ENCODE data around the gene PRKACB.

PRKACB gene

GRCh38 chr1:84164161-84164560, 20.1 kb downstream of the PRKACB start:
- Histone ChIP-seq H3K36me3 (ENCODE audit: insufficient read depth, low read length) (peaks cover 4% of the 10 kb centered on the region; the same call in 1 of the 2 replicates), H3K27me3 (ENCODE audit: insufficient read depth, low read length, poor library complexity) (no peaks in the 10 kb centered on the region), H3K79me2 (ENCODE audit: insufficient read depth, low read length) (peaks cover 99% of the 10 kb centered on the region), H3K9me3 (ENCODE audit: insufficient read depth, low read length, severe bottlenecking) (no peaks in the 10 kb centered on the region), H3K27ac (ENCODE audit: low read length) (no peak overlapping the region), H4K20me1 (ENCODE audit: insufficient read depth, low read length) (peaks cover 27% of the 10 kb centered on the region), H3K4me1 (ENCODE audit: insufficient read depth, low read length) (peaks cover 35% of the 10 kb centered on the region), H2AFZ (ENCODE audit: low read depth, low read length) (no peak overlapping the region), H3K4me2 (ENCODE audit: insufficient read depth, low read length) (no peak overlapping the region), H3K4me3 (ENCODE audit: low read depth in 1 of 2, low read length in 2 of 2) (no peak overlapping the region), H3K9ac (ENCODE audit: low read depth, low read length) (no peak overlapping the region)
- ATAC-seq (ENCODE audit: insufficient read depth, low read depth) (no peak), DNase-seq (no peak)
- TF ChIP-seq EZH2 (IDR thresholded peaks at IDR 0.05; ENCODE audit: borderline replicate concordance, low read depth, low read length, severe bottlenecking): no peak
- TF ChIP-seq, protein P1, sequence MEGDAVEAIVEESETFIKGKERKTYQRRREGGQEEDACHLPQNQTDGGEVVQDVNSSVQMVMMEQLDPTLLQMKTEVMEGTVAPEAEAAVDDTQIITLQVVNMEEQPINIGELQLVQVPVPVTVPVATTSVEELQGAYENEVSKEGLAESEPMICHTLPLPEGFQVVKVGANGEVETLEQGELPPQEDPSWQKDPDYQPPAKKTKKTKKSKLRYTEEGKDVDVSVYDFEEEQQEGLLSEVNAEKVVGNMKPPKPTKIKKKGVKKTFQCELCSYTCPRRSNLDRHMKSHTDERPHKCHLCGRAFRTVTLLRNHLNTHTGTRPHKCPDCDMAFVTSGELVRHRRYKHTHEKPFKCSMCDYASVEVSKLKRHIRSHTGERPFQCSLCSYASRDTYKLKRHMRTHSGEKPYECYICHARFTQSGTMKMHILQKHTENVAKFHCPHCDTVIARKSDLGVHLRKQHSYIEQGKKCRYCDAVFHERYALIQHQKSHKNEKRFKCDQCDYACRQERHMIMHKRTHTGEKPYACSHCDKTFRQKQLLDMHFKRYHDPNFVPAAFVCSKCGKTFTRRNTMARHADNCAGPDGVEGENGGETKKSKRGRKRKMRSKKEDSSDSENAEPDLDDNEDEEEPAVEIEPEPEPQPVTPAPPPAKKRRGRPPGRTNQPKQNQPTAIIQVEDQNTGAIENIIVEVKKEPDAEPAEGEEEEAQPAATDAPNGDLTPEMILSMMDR (IDR thresholded peaks at IDR 0.05; ENCODE audit: borderline replicate concordance, extremely low read depth, low read length, poor library complexity, severe bottlenecking): no peak

- peaks cover 31% of the 10 kb centered on the region for H3K4me1 ChIP-seq (ENCODE audit: insufficient read depth, low read length)
- ATAC-seq (ENCODE audit: insufficient read depth, low read depth): peak; percentile 35; the same call in 1 of the 3 replicates
- no peak overlapping the region for H2AFZ ChIP-seq (ENCODE audit: low read depth, low read length)
- H3K4me2 ChIP-seq (ENCODE audit: insufficient read depth, low read length): no peak overlapping the region
- DNase-seq: no peak
- TF ChIP-seq, protein P1 (IDR thresholded peaks at IDR 0.05; ENCODE audit: borderline replicate concordance, extremely low read depth, low read length, poor library complexity, severe bottlenecking): no peak
- no peak for TF ChIP-seq EZH2 (IDR thresholded peaks at IDR 0.05; ENCODE audit: borderline replicate concordance, low read depth, low read length, severe bottlenecking)
- peaks cover 99% of the 10 kb centered on the region for H3K79me2 ChIP-seq (ENCODE audit: insufficient read depth, low read length)
- peaks cover 4% of the 10 kb centered on the region; the same call in 1 of the 2 replicates for H3K36me3 ChIP-seq (ENCODE audit: insufficient read depth, low read length)
- H4K20me1 ChIP-seq (ENCODE audit: insufficient read depth, low read length): peaks cover 25% of the 10 kb centered on the region
- H3K9me3 ChIP-seq (ENCODE audit: insufficient read depth, low read length, severe bottlenecking): no peaks in the 10 kb centered on the region
- no peak overlapping the region for H3K9ac ChIP-seq (ENCODE audit: low read depth, low read length)
- no peak overlapping the region for H3K27ac ChIP-seq (ENCODE audit: low read length)
- H3K4me3 ChIP-seq (ENCODE audit: low read depth in 1 of 2, low read length in 2 of 2): no peak overlapping the region
- no peaks in the 10 kb centered on the region for H3K27me3 ChIP-seq (ENCODE audit: insufficient read depth, low read length, poor library complexity)
Measured at GRCh38 chr1:84164567-84165021, 20.5 kb downstream of the PRKACB start.

- ATAC-seq (ENCODE audit: insufficient read depth, low read depth): no peak
- no peak for TF ChIP-seq EZH2 (IDR thresholded peaks at IDR 0.05; ENCODE audit: borderline replicate concordance, low read depth, low read length, severe bottlenecking)
Measured at GRCh38 chr1:84165601-84166000, 21.5 kb downstream of the PRKACB start.

DNA sequence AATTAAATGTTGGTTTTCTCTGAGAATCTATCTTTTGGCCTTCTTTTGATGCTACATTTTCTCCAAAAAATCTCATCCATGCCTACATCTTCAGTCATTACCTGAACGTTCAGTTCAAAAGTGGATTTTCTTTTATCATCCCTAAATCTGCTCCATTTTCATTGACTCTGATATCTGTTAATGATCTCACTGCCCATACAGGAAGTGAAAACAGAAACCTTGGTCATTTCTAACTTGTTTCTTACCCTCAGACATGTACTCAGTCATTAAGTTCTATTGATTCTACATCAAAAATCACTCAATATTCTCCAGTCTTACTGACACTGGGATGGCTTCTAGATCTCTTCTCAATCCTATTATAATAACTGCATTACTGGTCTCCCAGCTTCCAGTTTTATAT, 22.7 kb downstream of the PRKACB start:
- Histone ChIP-seq H3K36me3 (ENCODE audit: insufficient read depth, low read length) (peaks cover 4% of the 10 kb centered on the region; the same call in 1 of the 2 replicates), H4K20me1 (ENCODE audit: insufficient read depth, low read length) (peaks cover 22% of the 10 kb centered on the region), H2AFZ (ENCODE audit: low read depth, low read length) (no peak overlapping the region), H3K4me3 (ENCODE audit: low read depth in 1 of 2, low read length in 2 of 2) (no peak overlapping the region), H3K9me3 (ENCODE audit: insufficient read depth, low read length, severe bottlenecking) (no peaks in the 10 kb centered on the region), H3K27ac (ENCODE audit: low read length) (no peak overlapping the region), H3K79me2 (ENCODE audit: insufficient read depth, low read length) (peaks cover 99% of the 10 kb centered on the region), H3K4me2 (ENCODE audit: insufficient read depth, low read length) (no peak overlapping the region), H3K4me1 (ENCODE audit: insufficient read depth, low read length) (peaks cover 24% of the 10 kb centered on the region), H3K9ac (ENCODE audit: low read depth, low read length) (no peak overlapping the region), H3K27me3 (ENCODE audit: insufficient read depth, low read length, poor library complexity) (no peaks in the 10 kb centered on the region)
- no peak for DNase-seq
- no peak for ATAC-seq (ENCODE audit: insufficient read depth, low read depth)
- TF ChIP-seq, protein P1 (IDR thresholded peaks at IDR 0.05; ENCODE audit: borderline replicate concordance, extremely low read depth, low read length, poor library complexity, severe bottlenecking): no peak
- no peak for TF ChIP-seq EZH2 (IDR thresholded peaks at IDR 0.05; ENCODE audit: borderline replicate concordance, low read depth, low read length, severe bottlenecking)

More at GRCh38 chr1:84165601-84166000, 21.5 kb downstream of the PRKACB start:
- peaks cover 22% of the 10 kb centered on the region for H4K20me1 ChIP-seq (ENCODE audit: insufficient read depth, low read length)
- DNase-seq: no peak
- H3K9ac ChIP-seq (ENCODE audit: low read depth, low read length): no peak overlapping the region
- no peaks in the 10 kb centered on the region for H3K27me3 ChIP-seq (ENCODE audit: insufficient read depth, low read length, poor library complexity)
- H3K9me3 ChIP-seq (ENCODE audit: insufficient read depth, low read length, severe bottlenecking): no peaks in the 10 kb centered on the region
- no peak overlapping the region for H3K27ac ChIP-seq (ENCODE audit: low read length)
- no peak overlapping the region for H3K4me3 ChIP-seq (ENCODE audit: low read depth in 1 of 2, low read length in 2 of 2)
- no peak overlapping the region for H3K4me2 ChIP-seq (ENCODE audit: insufficient read depth, low read length)
- peaks cover 99% of the 10 kb centered on the region for H3K79me2 ChIP-seq (ENCODE audit: insufficient read depth, low read length)
- no peak overlapping the region for H2AFZ ChIP-seq (ENCODE audit: low read depth, low read length)
- H3K4me1 ChIP-seq (ENCODE audit: insufficient read depth, low read length): peaks cover 24% of the 10 kb centered on the region
- peaks cover 4% of the 10 kb centered on the region; the same call in 1 of the 2 replicates for H3K36me3 ChIP-seq (ENCODE audit: insufficient read depth, low read length)

Measured in DND-41 (cell line).